Measurements from ENCODE around the gene NFATC2.
"Not testable (repeated sequence)": the region's sequence is repeated elsewhere in the genome, so short reads cannot be mapped to it uniquely, and the experiment has no call there.

NFATC2 gene

DNA sequence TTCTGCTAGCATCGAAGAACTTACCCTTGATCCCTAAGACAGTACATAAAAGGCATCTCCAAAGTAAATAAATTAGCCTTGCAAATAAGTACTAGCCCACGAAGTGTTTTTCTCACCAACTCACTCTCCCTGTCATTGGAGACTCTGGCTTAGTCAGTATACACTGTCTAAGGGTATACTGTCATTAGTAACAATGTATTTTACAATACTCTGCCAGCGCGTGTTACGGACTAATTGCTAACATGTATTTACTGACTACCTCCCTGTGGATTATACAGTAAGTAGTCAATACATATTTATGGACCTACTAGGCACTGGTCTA is 72.1 kb downstream of the NFATC2 start:
- Histone ChIP-seq H3K27me3 (ENCODE audit: control insufficient read depth in 1 of 2, insufficient read depth in 2 of 2, low read length in 2 of 2) (no peaks in the 10 kb centered on the region), H3K4me1 (ENCODE audit: insufficient read depth, low read length) (no peaks in the 10 kb centered on the region), H3K9me3 (ENCODE audit: low read length) (no peaks in the 10 kb centered on the region), H3K27ac (ENCODE audit: low read depth, low read length) (no peak overlapping the region), H3K9ac (ENCODE audit: low read length) (no peak overlapping the region), H3K4me3 (ENCODE audit: low read depth in 1 of 2, low read length in 2 of 2) (no peak overlapping the region), H3K36me3 (ENCODE audit: insufficient read depth, low read length) (no peaks in the 10 kb centered on the region)

DNA sequence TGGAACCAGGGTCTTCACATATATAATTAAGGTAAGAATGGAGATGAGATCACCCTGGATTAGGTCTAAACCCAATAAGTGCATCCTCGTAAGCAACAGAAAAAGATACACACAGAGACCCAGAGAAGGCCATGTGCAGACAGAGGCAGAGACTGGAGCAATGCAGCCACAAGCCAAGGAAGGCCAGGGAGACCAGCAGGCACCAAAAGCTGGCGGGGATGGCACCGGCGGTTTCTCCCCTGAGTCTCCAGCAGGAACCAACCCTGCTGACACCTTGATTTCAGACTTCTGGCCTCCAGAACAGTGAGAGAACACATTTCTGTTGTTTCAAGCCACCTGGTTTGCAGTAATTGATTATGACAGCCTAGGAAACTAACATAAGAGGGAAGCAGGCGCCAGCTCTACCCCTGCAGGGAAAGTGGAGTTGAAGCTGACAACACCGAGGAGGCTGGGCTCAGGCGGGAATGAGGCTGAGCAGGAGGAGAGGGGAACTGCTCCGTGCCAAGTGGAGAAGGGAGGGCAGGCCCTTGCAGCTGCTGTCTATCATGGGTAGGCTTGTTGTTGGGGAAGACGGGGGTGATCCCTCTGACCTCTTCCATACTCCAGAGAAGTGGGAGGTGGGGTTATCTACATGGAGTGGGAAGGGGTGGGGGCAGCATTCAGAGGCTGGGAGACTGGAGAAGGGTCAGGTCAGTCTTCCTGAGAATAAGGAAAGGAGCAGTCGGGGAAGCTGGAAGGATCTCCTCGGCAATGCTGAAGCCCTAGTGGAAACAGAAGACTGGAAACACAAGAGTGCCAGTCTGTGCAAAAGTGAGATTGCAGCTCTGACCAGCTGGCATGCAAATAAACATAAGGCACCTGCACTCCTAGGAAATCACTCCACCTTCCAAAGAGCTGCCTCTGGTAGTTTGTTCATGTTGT is 72.7 kb downstream of the NFATC2 start:
- no peak overlapping the region for H3K27ac ChIP-seq (ENCODE audit: low read depth, low read length)
- H3K27me3 ChIP-seq (ENCODE audit: control insufficient read depth in 1 of 2, insufficient read depth in 2 of 2, low read length in 2 of 2): no peaks in the 10 kb centered on the region
- no peaks in the 10 kb centered on the region for H3K4me1 ChIP-seq (ENCODE audit: insufficient read depth, low read length)
- no peaks in the 10 kb centered on the region for H3K9me3 ChIP-seq (ENCODE audit: low read length)
- H3K36me3 ChIP-seq (ENCODE audit: insufficient read depth, low read length): no peaks in the 10 kb centered on the region
- no peak overlapping the region for H3K9ac ChIP-seq (ENCODE audit: low read length)
- H3K4me3 ChIP-seq (ENCODE audit: low read depth in 1 of 2, low read length in 2 of 2): no peak overlapping the region

DNA sequence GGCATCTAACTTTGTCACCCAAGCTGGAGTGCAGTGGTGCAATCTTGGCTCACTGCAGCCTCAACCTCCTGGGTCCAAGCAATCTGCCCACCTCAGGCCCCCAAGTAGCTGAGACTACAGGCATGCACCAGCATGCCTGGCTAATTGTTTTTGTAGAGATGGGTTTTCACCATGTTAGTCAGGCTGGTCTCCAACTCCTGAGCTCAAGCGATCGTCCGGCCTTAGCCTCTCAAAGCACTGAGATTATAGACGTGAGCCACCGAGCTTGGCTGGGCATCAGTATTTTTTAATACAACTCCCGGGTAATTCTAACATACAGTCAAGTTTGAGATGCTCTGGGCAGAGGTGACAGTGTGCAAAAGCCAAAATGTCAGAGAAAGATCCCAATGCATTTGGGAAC is 73.5 kb downstream of the NFATC2 start:
- no peak overlapping the region for H3K9ac ChIP-seq (ENCODE audit: low read length)
- H3K4me3 ChIP-seq (ENCODE audit: low read depth in 1 of 2, low read length in 2 of 2): no peak overlapping the region
- no peak overlapping the region for H3K27ac ChIP-seq (ENCODE audit: low read depth, low read length)
- no peaks in the 10 kb centered on the region for H3K4me1 ChIP-seq (ENCODE audit: insufficient read depth, low read length)
- H3K27me3 ChIP-seq (ENCODE audit: control insufficient read depth in 1 of 2, insufficient read depth in 2 of 2, low read length in 2 of 2): no peaks in the 10 kb centered on the region
- no peaks in the 10 kb centered on the region for H3K36me3 ChIP-seq (ENCODE audit: insufficient read depth, low read length)
- no peaks in the 10 kb centered on the region for H3K9me3 ChIP-seq (ENCODE audit: low read length)

DNA sequence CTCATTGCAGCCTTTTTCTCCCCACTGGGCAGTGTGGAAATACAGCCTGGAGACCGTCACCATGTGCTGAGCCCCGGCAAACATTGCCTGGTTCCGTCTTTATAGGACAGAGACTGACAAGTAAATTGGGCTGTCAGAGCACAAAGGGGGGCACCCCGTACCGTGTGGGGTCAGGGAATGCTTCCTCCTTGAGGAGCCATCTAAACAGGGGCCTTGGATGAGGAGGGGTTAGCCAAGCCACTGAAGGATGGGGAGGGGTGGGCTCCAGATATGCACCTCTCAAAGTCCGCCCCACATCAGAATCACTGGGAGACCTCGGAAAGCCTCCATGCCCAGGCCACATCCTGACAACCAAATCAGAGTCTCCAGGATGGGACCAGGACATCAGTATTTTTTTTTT is 73.9 kb downstream of the NFATC2 start:
- H3K27ac ChIP-seq (ENCODE audit: low read depth, low read length): no peak overlapping the region
- H3K9ac ChIP-seq (ENCODE audit: low read length): no peak overlapping the region
- no peaks in the 10 kb centered on the region for H3K9me3 ChIP-seq (ENCODE audit: low read length)
- peaks cover 2% of the 10 kb centered on the region for H3K4me1 ChIP-seq (ENCODE audit: insufficient read depth, low read length)
- no peaks in the 10 kb centered on the region for H3K27me3 ChIP-seq (ENCODE audit: control insufficient read depth in 1 of 2, insufficient read depth in 2 of 2, low read length in 2 of 2)
- no peak overlapping the region for H3K4me3 ChIP-seq (ENCODE audit: low read depth in 1 of 2, low read length in 2 of 2)
- H3K36me3 ChIP-seq (ENCODE audit: insufficient read depth, low read length): no peaks in the 10 kb centered on the region

DNA sequence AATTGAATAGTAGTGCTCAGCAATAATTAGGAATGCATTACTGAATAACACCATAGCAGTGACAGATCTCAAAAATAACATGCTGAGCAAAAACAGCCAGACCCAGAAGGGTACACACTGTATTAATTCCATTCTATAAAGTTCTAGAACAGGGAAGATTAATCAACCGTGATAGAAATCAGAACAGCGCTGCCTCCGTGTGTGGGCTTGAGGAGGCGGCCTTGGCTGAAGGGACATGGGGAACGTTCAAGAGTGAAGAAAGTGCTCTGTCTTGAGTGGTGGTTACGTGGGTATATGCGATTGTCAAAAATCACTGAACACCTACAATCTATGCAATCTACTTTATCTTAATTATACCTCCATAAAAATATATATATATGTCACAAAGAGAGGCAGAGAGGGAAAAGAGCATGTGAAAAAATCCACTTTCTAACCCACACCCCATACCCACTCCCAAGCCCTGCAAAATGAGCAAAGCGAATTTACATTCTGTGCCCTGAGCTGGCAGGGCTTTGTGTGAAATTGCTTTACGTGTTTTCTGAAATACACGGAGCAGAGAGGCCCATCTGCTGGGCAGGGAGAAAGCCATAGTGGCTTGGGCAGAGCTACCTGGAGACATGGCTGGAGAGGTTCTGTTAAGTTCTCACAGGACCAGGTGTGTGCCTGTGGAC is 74.4 kb downstream of the NFATC2 start:
- H3K4me3 ChIP-seq (ENCODE audit: low read depth in 1 of 2, low read length in 2 of 2): no peak overlapping the region
- H3K27ac ChIP-seq (ENCODE audit: low read depth, low read length): no peak overlapping the region
- no peaks in the 10 kb centered on the region for H3K27me3 ChIP-seq (ENCODE audit: control insufficient read depth in 1 of 2, insufficient read depth in 2 of 2, low read length in 2 of 2)
- H3K4me1 ChIP-seq (ENCODE audit: insufficient read depth, low read length): peaks cover 7% of the 10 kb centered on the region
- no peaks in the 10 kb centered on the region for H3K9me3 ChIP-seq (ENCODE audit: low read length)
- no peaks in the 10 kb centered on the region for H3K36me3 ChIP-seq (ENCODE audit: insufficient read depth, low read length)
- no peak overlapping the region for H3K9ac ChIP-seq (ENCODE audit: low read length)

DNA sequence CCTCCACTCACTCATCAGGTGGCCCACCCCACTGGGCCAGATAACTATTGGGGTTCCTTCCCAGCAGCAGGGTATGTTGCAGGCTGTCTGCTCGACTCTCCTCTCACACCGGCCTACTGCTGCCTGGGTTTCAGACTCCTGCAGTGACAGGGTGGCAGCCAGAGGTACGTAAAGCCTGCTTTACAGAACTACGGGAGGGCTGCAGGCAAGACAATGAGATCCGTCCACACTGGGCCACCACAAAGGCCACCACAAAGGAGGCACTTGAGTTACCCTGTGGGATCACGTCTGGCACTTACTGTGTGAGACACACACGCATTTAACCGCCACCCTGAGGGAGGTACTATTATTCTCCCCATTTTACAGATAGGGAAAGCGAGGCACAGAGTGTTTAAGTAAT is 78.5 kb downstream of the NFATC2 start:
- peaks cover 14% of the 10 kb centered on the region for H3K4me1 ChIP-seq (ENCODE audit: insufficient read depth, low read length)
- H3K36me3 ChIP-seq (ENCODE audit: insufficient read depth, low read length): no peaks in the 10 kb centered on the region
- H3K9me3 ChIP-seq (ENCODE audit: low read length): no peaks in the 10 kb centered on the region
- no peak overlapping the region for H3K9ac ChIP-seq (ENCODE audit: low read length)
- H3K4me3 ChIP-seq (ENCODE audit: low read depth in 1 of 2, low read length in 2 of 2): no peak overlapping the region
- H3K27me3 ChIP-seq (ENCODE audit: control insufficient read depth in 1 of 2, insufficient read depth in 2 of 2, low read length in 2 of 2): no peaks in the 10 kb centered on the region
- no peak overlapping the region for H3K27ac ChIP-seq (ENCODE audit: low read depth, low read length)

DNA sequence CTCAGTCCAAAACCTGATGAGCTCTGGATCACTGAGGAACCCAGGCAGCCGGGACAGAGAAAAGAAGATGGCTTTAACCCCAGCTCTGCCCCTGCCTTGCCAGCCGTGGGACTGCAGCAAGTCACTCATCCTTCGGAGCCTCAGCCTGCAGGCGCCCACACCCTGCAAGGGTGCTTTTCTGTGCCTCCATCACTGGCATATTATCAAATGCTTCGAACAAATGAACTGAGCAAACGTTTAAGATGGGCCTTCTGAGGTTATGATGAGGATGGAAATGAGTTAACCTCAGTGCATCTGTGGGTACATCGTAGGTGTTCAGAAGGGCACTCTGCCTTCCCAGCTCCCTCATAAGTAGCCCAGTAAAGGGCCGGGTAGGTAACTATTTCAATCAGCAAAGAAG is 79.0 kb downstream of the NFATC2 start:
- no peaks in the 10 kb centered on the region for H3K36me3 ChIP-seq (ENCODE audit: insufficient read depth, low read length)
- peak overlapping the region; percentile 54 for H3K27ac ChIP-seq (ENCODE audit: low read depth, low read length)
- H3K9me3 ChIP-seq (ENCODE audit: low read length): no peaks in the 10 kb centered on the region
- no peaks in the 10 kb centered on the region for H3K27me3 ChIP-seq (ENCODE audit: control insufficient read depth in 1 of 2, insufficient read depth in 2 of 2, low read length in 2 of 2)
- no peak overlapping the region for H3K4me3 ChIP-seq (ENCODE audit: low read depth in 1 of 2, low read length in 2 of 2)
- H3K9ac ChIP-seq (ENCODE audit: low read length): peak overlapping the region; percentile 3
- H3K4me1 ChIP-seq (ENCODE audit: insufficient read depth, low read length): peaks cover 14% of the 10 kb centered on the region

DNA sequence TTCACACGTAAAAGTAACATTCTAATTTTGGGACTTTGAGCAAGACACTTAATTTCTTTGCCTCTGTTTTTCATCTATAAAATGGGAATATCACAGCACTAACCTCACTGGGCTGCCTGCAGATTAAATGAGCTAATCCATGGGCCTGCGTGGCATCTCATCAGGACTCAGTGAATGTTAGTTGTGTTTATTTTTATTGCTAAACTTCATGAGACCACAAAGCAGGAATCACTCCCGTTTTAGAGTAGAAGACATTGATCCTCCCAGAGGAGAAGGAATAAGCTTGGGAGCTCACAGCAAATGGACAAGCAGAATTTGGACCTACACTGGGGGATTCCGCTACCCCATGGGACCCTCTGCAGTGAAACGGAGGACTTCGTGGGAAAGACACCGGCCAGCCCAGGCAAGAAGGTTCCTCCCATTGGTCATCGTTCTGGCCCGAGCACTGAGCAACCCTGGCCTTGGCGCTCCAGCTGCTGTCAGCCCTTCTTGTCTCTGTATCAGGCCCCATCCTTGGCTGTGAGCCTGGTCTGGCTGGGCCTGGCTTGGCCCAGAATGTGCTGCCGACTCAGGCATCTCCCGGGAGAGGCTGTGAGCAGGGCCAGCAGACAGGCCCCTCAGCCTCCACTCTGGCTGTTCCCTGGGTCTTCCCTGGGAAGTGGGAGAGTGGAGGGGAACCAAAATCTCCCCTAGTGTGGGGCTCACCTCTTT is 79.8 kb downstream of the NFATC2 start:
- peaks cover 18% of the 10 kb centered on the region for H3K4me1 ChIP-seq (ENCODE audit: insufficient read depth, low read length)
- H3K9ac ChIP-seq (ENCODE audit: low read length): peak overlapping the region; percentile 3
- H3K9me3 ChIP-seq (ENCODE audit: low read length): no peaks in the 10 kb centered on the region
- no peaks in the 10 kb centered on the region for H3K27me3 ChIP-seq (ENCODE audit: control insufficient read depth in 1 of 2, insufficient read depth in 2 of 2, low read length in 2 of 2)
- no peaks in the 10 kb centered on the region for H3K36me3 ChIP-seq (ENCODE audit: insufficient read depth, low read length)
- H3K4me3 ChIP-seq (ENCODE audit: low read depth in 1 of 2, low read length in 2 of 2): no peak overlapping the region
- H3K27ac ChIP-seq (ENCODE audit: low read depth, low read length): peak overlapping the region; percentile 54

DNA sequence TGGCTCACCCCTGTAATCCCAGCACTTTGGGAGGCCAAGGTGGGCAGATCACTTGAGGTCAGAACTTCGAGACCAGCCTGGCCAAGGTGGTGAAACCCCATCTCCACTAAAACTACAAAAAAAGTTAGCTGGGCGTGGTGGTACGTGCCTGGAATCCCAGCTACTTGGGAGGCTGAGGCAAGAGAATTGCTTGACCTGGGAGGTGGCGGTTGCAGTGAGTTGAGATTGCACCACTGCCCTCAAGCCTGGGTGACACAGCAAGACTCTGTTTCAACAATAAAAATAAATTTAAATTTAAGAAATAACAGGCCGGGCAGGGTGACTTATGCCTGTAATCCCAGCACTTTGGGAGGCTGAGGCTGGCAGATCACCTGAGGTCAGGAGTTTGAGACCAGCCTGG is 80.7 kb downstream of the NFATC2 start:
- not testable (repeated sequence) for H3K9me3 ChIP-seq (ENCODE audit: low read length); H3K9ac ChIP-seq (ENCODE audit: low read length); H3K4me3 ChIP-seq (ENCODE audit: low read depth in 1 of 2, low read length in 2 of 2); H3K27ac ChIP-seq (ENCODE audit: low read depth, low read length); H3K36me3 ChIP-seq (ENCODE audit: insufficient read depth, low read length); H3K27me3 ChIP-seq (ENCODE audit: control insufficient read depth in 1 of 2, insufficient read depth in 2 of 2, low read length in 2 of 2)
- H3K4me1 ChIP-seq (ENCODE audit: insufficient read depth, low read length): peaks cover 27% of the 10 kb centered on the region

DNA sequence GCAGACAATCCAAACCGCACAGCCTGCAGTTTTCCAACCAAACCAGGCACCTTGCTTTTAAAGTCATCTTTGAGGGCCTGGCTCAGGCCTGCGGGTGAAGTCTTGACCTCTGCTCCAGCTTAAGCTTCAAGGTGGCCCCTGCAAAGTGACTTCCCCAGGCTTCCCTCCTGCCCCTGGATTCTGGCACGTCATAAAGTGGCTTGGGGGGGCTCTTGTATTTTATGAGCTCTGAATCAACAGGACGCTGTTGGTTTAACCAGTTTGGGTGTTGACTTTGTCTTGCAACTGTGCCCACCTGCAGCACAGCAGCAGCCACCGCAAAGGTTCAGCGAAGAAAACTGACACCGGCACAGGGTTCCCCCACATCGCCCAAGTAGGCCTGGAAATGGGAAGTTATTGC is 81.2 kb downstream of the NFATC2 start:
- Histone ChIP-seq H3K9me3 (ENCODE audit: low read length) (no peaks in the 10 kb centered on the region), H3K4me3 (ENCODE audit: low read depth in 1 of 2, low read length in 2 of 2) (no peak overlapping the region), H3K9ac (ENCODE audit: low read length) (no peak overlapping the region), H3K27ac (ENCODE audit: low read depth, low read length) (no peak overlapping the region), H3K36me3 (ENCODE audit: insufficient read depth, low read length) (no peaks in the 10 kb centered on the region), H3K4me1 (ENCODE audit: insufficient read depth, low read length) (peaks cover 32% of the 10 kb centered on the region), H3K27me3 (ENCODE audit: control insufficient read depth in 1 of 2, insufficient read depth in 2 of 2, low read length in 2 of 2) (no peaks in the 10 kb centered on the region)

DNA sequence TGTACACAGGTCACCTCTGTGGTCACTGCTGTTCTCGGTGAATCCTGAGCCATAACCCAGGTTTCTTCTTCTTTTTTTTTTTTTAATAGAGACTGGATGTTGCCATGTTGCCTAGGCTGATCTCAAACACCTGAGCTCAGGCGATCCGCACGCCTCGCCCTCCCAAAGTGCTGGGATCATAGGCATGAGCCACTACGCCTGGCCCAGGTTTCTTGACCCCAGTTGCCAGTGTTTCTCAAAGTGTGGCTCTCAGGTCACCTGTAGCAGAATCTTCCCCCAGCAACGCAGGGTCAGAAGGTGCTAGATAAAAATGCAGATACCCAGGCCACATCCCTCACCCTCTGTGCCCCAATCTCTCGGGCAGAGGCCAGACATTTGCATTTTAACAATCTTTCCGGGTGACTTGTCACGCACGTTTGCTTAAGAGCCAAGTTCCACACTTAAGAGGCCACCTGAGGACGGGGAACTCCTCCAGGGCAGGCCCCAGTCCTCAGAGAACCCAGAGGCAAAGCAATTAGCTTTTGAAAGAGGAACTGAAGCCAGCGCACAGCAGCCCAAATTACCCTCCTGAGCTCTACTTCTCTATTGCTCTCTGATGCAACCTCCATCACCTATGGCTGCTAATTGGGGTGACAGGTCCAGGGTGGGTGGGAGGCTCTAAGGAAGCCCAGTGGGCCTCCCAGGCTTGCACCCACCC is 81.8 kb downstream of the NFATC2 start:
- Histone ChIP-seq H3K4me3 (ENCODE audit: low read depth in 1 of 2, low read length in 2 of 2) (no peak overlapping the region), H3K9ac (ENCODE audit: low read length) (no peak overlapping the region), H3K27me3 (ENCODE audit: control insufficient read depth in 1 of 2, insufficient read depth in 2 of 2, low read length in 2 of 2) (no peaks in the 10 kb centered on the region), H3K36me3 (ENCODE audit: insufficient read depth, low read length) (no peaks in the 10 kb centered on the region), H3K4me1 (ENCODE audit: insufficient read depth, low read length) (peaks cover 36% of the 10 kb centered on the region), H3K27ac (ENCODE audit: low read depth, low read length) (no peak overlapping the region), H3K9me3 (ENCODE audit: low read length) (no peaks in the 10 kb centered on the region)

Measured in muscle layer of colon (tissue), 2 donors.